ENCODE data around the gene CTSZ.
"Not testable (repeated sequence)": the region's sequence is repeated elsewhere in the genome, so short reads cannot be mapped to it uniquely, and the experiment has no call there.

Gene CTSZ

GRCh38 chr20:59014680-59015389 lies 7.8 kb upstream of the CTSZ start:
- no peak for DNase-seq (ENCODE audit: low spot score)
- no peak for FAIRE-seq

GRCh38 chr20:59013959-59014608 lies 7.0 kb upstream of the CTSZ start:
- DNase-seq (ENCODE audit: low spot score) (peak; percentile 53), FAIRE-seq (no peak)

- DNase-seq (ENCODE audit: low spot score) = no peak
- no peak for FAIRE-seq
Measured at GRCh38 chr20:59013031-59013951, 6.2 kb upstream of the CTSZ start.

- DNase-seq (ENCODE audit: low spot score); FAIRE-seq: not testable (repeated sequence)
Measured at GRCh38 chr20:59011874-59012157, 4.8 kb upstream of the CTSZ start.

GRCh38 chr20:59010995-59011873 lies 4.2 kb upstream of the CTSZ start:
- peak; percentile 92 for DNase-seq (ENCODE audit: low spot score)
- FAIRE-seq = peak; percentile 60

GRCh38 chr20:59010321-59010994 lies 3.4 kb upstream of the CTSZ start:
- FAIRE-seq (no peak), DNase-seq (ENCODE audit: low spot score) (no peak)

GRCh38 chr20:59008715-59009336 lies 1.8 kb upstream of the CTSZ start:
- DNase-seq (ENCODE audit: low spot score) = no peak
- FAIRE-seq = no peak

GRCh38 chr20:59007665-59008511 lies 834 bp upstream of the CTSZ start:
- DNase-seq (ENCODE audit: low spot score) (peak; percentile 76), FAIRE-seq (no peak)

GRCh38 chr20:59006167-59006863 lies 739 bp downstream of the CTSZ start:
- FAIRE-seq = no peak
- DNase-seq (ENCODE audit: low spot score) = peak; percentile 35

- no peak for DNase-seq (ENCODE audit: low spot score)
- FAIRE-seq = no peak
Measured at GRCh38 chr20:59005523-59006166, 1.4 kb downstream of the CTSZ start.

GRCh38 chr20:59004763-59005522 lies 2.1 kb downstream of the CTSZ start:
- no peak for FAIRE-seq
- DNase-seq (ENCODE audit: low spot score) = no peak

GRCh38 chr20:59004493-59004762 lies 2.6 kb downstream of the CTSZ start:
- DNase-seq (ENCODE audit: low spot score) (no peak), FAIRE-seq (no peak)

GRCh38 chr20:59003836-59004492 lies 3.1 kb downstream of the CTSZ start:
- no peak for DNase-seq (ENCODE audit: low spot score)
- no peak for FAIRE-seq

- no peak for DNase-seq (ENCODE audit: low spot score)
- FAIRE-seq = no peak
Measured at GRCh38 chr20:59002874-59003399, 4.1 kb downstream of the CTSZ start.

GRCh38 chr20:59002388-59002787 lies 4.7 kb downstream of the CTSZ start:
- DNase-seq (ENCODE audit: low spot score) = no peak

GRCh38 chr20:59001449-59002171 lies 5.4 kb downstream of the CTSZ start:
- DNase-seq (ENCODE audit: low spot score) (no peak), FAIRE-seq (no peak)

More at GRCh38 chr20:59002388-59002787, 4.7 kb downstream of the CTSZ start:
- FAIRE-seq = no peak
